Left hindlimb (tissue), 1 donor: Measurements from ENCODE around the gene PCGF6.

Experiments
- DNase-seq: peaks from one replicate; pipeline ENCODE4 v3.0.0-alpha.2; 2018

Gene PCGF6

DNA sequence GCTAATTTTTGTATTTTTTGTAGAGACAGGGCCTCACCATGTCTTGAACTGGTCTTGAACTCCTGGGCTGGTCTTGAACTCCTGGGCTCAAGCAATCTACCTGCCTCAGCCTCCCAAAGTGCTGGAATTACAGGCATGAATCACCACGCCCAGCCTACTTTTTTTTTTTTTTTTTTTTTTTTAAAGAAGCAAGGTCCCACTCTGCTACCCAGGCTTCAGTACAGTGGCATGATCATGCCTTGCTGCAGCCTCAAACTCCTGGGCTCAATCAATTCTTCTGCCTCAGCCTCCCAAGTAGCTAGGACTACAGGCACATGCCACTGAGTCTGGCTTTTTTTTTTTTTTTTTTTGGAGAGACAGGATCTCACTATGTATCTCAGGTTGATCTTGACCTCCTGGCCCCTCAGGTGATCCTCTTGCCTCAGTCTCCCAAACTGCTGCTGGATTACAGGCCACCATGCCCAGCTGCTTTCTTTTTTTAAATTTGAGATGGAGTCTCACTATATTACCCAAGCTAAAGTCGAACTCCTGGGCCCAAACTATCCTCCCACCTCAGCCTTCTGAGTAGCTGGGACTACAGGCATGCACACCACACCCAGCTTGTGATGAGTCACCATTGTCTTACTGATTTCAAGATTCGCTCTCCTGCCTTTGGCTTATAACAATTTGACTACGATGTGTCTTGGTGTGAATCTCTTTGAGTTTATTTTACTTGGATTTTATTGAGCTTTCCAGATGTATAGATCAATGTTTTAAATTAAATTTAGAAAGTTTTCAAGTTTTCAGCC lies 96.2 kb downstream of the PCGF6 start:
- no peak for DNase-seq

DNA sequence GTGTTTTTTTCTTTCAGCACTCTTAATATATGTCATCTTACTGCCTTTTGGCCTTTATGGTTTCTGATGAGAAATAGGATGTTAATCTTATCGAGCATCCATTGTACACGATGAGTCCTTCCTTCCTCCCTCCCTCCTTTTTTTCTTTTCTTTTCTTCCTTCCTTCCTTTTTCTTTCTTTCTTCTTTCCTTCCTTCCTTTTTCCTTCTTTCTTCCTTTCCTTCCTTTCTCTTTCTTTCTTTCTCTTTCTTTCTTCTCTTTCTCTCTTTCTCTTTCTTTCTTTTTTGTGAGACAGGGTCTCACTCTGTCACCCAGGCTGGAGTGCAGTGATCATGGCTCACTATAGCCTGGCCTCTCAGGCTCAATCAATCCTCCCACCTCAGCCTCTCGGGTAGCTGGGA lies 96.8 kb downstream of the PCGF6 start:
- DNase-seq, result no peak
